Skeletal muscle satellite cell (primary cell): ENCODE measurements around the gene ZDHHC6.
"Not testable (repeated sequence)": the region's sequence is repeated elsewhere in the genome, so short reads cannot be mapped to it uniquely, and the experiment has no call there.

Experiments used
- H3K27me3 ChIP-seq: 2 replicates; pipeline ENCODE4 v1.7.0; 2013; ENCODE audit warnings: low read length; ENCODE audit not compliant: control insufficient read depth, insufficient read depth
- H3K36me3 ChIP-seq: 2 replicates; pipeline ENCODE4 v1.7.0; 2013; ENCODE audit warnings: mild to moderate bottlenecking, control low read depth, low read length; ENCODE audit not compliant: insufficient read depth
- H3K4me1 ChIP-seq: 2 replicates; pipeline ENCODE4 v1.7.0; 2013; ENCODE audit warnings: low read length; ENCODE audit not compliant: control insufficient read depth, insufficient read depth
- H3K4me2 ChIP-seq: 2 replicates; pipeline ENCODE4 v1.7.0; 2013; ENCODE audit warnings: mild to moderate bottlenecking, low read length
- H3K4me3 ChIP-seq: 2 replicates; pipeline ENCODE4 v1.7.0; 2013; ENCODE audit warnings: low read length
- H3K9ac ChIP-seq: 2 replicates; pipeline ENCODE4 v1.7.0; 2013; ENCODE audit warnings: mild to moderate bottlenecking, low read depth, low read length, moderate library complexity
- H3K9me3 ChIP-seq: replicated peaks from 2 replicates; pipeline ENCODE4 v1.7.0; 2013; ENCODE audit warnings: mild to moderate bottlenecking, control low read depth, low read length

Gene ZDHHC6

GRCh38 chr10:112465299-112465883, 18.7 kb upstream of the ZDHHC6 start:
- Histone ChIP-seq H3K4me2 (no peak overlapping the region), H3K9me3 (no peaks in the 10 kb centered on the region), H3K27me3 (no peaks in the 10 kb centered on the region), H3K9ac (no peak overlapping the region), H3K36me3 (peaks cover 26% of the 10 kb centered on the region), H3K4me3 (no peak overlapping the region), H3K4me1 (peaks cover 5% of the 10 kb centered on the region)

DNA sequence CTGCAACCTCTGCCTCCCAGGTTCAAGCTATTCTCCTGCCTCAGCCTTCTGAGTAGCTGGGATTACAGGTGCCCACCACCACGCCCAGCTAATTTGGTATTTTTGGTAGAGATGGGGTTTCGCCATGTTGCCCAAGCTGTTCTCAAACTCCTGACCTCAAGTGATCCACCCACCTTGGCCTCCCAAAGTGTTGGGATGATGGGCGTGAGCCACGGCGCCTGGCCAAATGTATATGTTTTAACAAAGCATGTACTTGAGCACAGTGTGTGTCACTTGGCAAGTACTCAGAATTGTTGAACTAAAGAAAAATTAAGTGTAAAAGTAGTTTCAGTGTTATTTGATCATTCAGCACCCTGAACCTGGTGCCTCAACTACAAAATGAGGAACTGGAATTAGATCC, 17.4 kb upstream of the ZDHHC6 start:
- H3K9ac ChIP-seq, H3K4me1 ChIP-seq, H3K4me2 ChIP-seq, H3K9me3 ChIP-seq, H3K4me3 ChIP-seq, H3K27me3 ChIP-seq: not testable (repeated sequence)
- peaks cover 23% of the 10 kb centered on the region for H3K36me3 ChIP-seq

GRCh38 chr10:112461029-112461887, 14.5 kb upstream of the ZDHHC6 start:
- H3K27me3 ChIP-seq = no peaks in the 10 kb centered on the region
- no peaks in the 10 kb centered on the region for H3K9me3 ChIP-seq
- no peak overlapping the region for H3K4me3 ChIP-seq
- peaks cover 21% of the 10 kb centered on the region for H3K36me3 ChIP-seq
- H3K4me1 ChIP-seq = peaks cover 5% of the 10 kb centered on the region
- no peak overlapping the region for H3K4me2 ChIP-seq
- no peak overlapping the region for H3K9ac ChIP-seq

DNA sequence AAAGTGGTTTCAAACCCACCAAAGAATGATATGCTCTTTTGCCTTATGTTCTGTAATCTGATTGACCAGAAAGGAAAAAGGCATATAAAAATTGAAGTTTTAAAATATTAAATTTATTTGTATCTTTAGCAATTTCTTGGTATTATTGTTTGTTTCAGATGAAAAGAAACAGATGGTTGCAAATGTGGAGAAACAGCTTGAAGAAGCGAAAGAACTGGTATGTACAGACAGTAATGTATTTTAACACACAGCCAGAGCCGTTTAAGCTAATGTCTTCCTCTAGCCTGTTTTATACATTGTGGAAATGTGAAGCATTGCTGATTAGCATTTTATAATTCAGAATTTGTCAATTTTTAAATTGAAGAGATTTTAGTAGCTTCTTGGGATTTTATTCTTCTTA, 13.7 kb upstream of the ZDHHC6 start:
- Histone ChIP-seq H3K36me3 (peaks cover 12% of the 10 kb centered on the region), H3K9ac (no peak overlapping the region), H3K4me3 (no peak overlapping the region), H3K4me1 (peaks cover 5% of the 10 kb centered on the region), H3K27me3 (no peaks in the 10 kb centered on the region), H3K4me2 (no peak overlapping the region), H3K9me3 (no peaks in the 10 kb centered on the region)

DNA sequence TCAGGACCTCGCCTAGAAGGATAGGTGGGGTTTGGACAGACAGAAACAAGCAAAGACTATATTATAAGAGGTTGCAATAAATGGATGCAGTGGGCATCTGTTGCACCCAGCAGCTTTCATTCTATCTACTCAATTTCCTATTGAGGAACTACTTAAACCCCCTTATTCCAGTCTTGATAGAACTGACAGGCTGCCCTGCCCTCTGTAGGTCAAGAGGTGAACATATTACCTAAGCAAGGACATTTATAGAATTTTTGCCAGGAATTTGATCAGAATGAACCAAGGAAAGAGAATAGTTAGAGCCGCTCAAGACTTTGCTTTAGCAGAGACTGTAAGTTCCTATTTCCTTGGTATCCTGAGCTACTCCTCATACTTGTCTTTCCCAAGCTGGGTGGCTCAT, 9.8 kb upstream of the ZDHHC6 start:
- H3K4me3 ChIP-seq = no peak overlapping the region
- no peaks in the 10 kb centered on the region for H3K9me3 ChIP-seq
- H3K27me3 ChIP-seq = no peaks in the 10 kb centered on the region
- H3K4me1 ChIP-seq = peaks cover 5% of the 10 kb centered on the region
- no peak overlapping the region for H3K4me2 ChIP-seq
- no peaks in the 10 kb centered on the region for H3K36me3 ChIP-seq
- no peak overlapping the region for H3K9ac ChIP-seq

GRCh38 chr10:112454910-112455779, 8.4 kb upstream of the ZDHHC6 start:
- no peak overlapping the region for H3K9ac ChIP-seq
- no peaks in the 10 kb centered on the region for H3K9me3 ChIP-seq
- no peaks in the 10 kb centered on the region for H3K27me3 ChIP-seq
- no peak overlapping the region for H3K4me2 ChIP-seq
- H3K4me3 ChIP-seq = no peak overlapping the region
- no peaks in the 10 kb centered on the region for H3K4me1 ChIP-seq
- H3K36me3 ChIP-seq = no peaks in the 10 kb centered on the region

GRCh38 chr10:112448888-112449287, 2.2 kb upstream of the ZDHHC6 start:
- peaks cover 13% of the 10 kb centered on the region for H3K4me1 ChIP-seq
- no peak overlapping the region for H3K9ac ChIP-seq
- H3K4me3 ChIP-seq = no peak overlapping the region
- H3K4me2 ChIP-seq = no peak overlapping the region
- no peaks in the 10 kb centered on the region for H3K27me3 ChIP-seq
- no peaks in the 10 kb centered on the region for H3K9me3 ChIP-seq
- H3K36me3 ChIP-seq = peaks cover 10% of the 10 kb centered on the region

DNA sequence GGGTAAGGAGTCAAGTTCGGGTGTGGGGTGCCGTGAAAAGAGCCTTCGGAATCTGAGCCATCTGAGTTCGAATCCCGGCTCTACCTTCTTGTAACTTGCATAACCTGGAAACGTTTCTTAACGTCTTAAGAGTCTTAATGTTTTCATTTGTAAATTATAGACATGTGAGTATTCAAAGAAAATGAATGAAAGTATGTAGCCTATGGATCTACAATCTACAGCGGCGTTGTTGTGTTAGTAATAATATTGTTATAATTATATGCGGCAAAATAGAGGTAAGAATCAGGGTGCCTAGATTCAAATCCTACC, 860 bp upstream of the ZDHHC6 start:
- peaks cover 13% of the 10 kb centered on the region for H3K4me1 ChIP-seq
- H3K9ac ChIP-seq = peak overlapping the region; percentile 98
- no peaks in the 10 kb centered on the region for H3K27me3 ChIP-seq
- H3K4me3 ChIP-seq = peak overlapping the region; percentile 98
- H3K4me2 ChIP-seq = peak overlapping the region; percentile 95
- H3K9me3 ChIP-seq = no peaks in the 10 kb centered on the region
- peaks cover 19% of the 10 kb centered on the region for H3K36me3 ChIP-seq

DNA sequence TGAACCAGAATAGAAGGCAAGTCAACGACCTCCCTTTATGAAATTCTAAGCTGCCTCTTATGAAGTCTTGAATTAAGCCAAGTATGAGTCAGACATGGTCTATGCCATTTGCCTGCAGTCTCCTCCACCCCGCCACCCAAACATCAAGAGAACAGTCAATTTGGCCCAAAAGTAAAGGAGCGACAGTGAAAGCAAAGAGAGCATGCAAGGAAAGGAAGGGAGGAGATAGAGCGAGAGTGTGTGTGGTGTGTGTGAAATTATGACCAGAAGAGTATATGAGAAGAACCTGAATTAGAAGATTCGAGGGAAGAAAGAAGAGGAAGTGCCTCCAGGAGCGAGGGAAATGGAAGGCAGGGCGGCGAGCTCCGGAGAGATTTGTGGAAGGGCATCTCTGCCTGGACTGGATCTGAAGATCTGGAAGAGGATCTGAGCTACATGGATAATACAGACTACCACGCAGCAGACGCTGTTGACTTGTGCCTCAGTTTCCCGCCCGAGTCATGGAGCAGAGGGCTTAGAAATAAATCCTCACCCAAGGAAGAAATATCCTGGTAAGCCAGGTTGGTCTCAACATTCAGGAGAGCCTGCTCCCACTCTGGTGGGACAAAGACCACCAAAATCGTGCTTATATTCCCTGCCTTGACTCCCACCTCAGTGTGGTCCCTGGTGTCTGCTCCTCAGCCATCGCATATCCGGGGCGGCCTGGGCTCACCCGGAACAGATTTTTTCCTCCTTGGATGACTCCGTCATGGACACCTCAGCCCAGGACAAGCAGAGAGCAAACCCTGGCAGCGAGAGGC, 459 bp downstream of the ZDHHC6 start:
- H3K36me3 ChIP-seq = peaks cover 27% of the 10 kb centered on the region

DNA sequence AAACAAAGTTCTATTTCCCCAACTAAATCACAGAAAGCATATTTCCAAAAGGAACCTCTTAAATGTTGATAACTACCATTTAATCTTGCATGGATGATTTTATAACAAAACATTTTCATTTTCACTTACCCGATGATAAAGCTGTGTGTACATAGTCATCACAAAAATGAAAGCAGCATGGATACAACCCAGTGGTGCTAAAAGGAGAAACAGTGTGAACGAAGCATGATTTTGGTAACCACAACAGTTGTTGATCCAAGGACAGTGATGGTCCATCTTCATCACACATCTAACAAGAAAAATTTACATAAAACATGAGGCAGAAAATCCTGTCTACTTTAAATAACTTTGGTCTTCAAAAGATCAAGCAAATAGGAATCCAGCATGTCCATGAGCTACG, 4.7 kb downstream of the ZDHHC6 start:
- Histone ChIP-seq H3K4me3 (no peak overlapping the region), H3K36me3 (peaks cover 38% of the 10 kb centered on the region), H3K27me3 (no peaks in the 10 kb centered on the region)

More for the DNA sequence above, 459 bp downstream of the ZDHHC6 start:
- H3K4me2 ChIP-seq = peak overlapping the region; percentile 95
- peaks cover 13% of the 10 kb centered on the region for H3K4me1 ChIP-seq
- peak overlapping the region; percentile 98 for H3K4me3 ChIP-seq
- no peaks in the 10 kb centered on the region for H3K9me3 ChIP-seq
- H3K9ac ChIP-seq = peak overlapping the region; percentile 98
- H3K27me3 ChIP-seq = no peaks in the 10 kb centered on the region

GRCh38 chr10:112441520-112441919, 5.2 kb downstream of the ZDHHC6 start:
- H3K27me3 ChIP-seq = no peaks in the 10 kb centered on the region
- H3K4me1 ChIP-seq = peaks cover 6% of the 10 kb centered on the region
- H3K9me3 ChIP-seq = no peaks in the 10 kb centered on the region
- H3K9ac ChIP-seq = no peak overlapping the region
- no peak overlapping the region for H3K4me2 ChIP-seq
- peaks cover 38% of the 10 kb centered on the region for H3K36me3 ChIP-seq
- H3K4me3 ChIP-seq = no peak overlapping the region

More for the DNA sequence above, 4.7 kb downstream of the ZDHHC6 start:
- Histone ChIP-seq H3K9me3 (no peaks in the 10 kb centered on the region), H3K4me2 (no peak overlapping the region), H3K4me1 (peaks cover 6% of the 10 kb centered on the region), H3K9ac (no peak overlapping the region)
